HG03280 (cell line): ENCODE data around the gene ACYP2.

Experiments
- ATAC-seq: cut with Tn5 transposase; IDR thresholded peaks from one replicate; pipeline ENCODE4 v1.9.1; 2021; ENCODE audit warnings: mild to moderate bottlenecking, moderate library complexity; ENCODE audit not compliant: unreplicated experiment

The ACYP2 gene

GRCh38 chr2:54212456-54212855 is 97.0 kb downstream of the ACYP2 start:
- ATAC-seq: no peak

GRCh38 chr2:54213082-54213481 is 97.7 kb downstream of the ACYP2 start:
- ATAC-seq: no peak

GRCh38 chr2:54224997-54225396 is 109.6 kb downstream of the ACYP2 start:
- ATAC-seq: no peak

DNA sequence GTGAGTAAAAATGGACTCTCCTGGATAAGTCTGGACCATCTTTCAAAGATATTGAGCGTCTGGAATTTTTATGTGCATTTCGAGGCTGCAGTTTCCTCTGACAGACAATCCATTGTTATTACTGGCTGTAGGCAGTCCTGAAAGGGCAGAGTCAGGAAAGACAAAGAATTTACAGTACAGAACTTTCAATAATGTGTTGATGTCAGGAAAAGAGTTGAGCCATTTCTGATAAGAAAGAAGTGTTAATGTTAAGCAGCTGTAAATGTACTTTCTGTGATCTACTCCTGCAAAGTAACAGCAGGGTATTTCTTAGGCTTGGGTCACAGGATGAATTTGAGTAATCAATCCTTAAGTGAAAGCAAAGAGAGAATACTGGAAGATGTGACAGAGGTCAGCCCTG is 110.8 kb downstream of the ACYP2 start:
- ATAC-seq: no peak

DNA sequence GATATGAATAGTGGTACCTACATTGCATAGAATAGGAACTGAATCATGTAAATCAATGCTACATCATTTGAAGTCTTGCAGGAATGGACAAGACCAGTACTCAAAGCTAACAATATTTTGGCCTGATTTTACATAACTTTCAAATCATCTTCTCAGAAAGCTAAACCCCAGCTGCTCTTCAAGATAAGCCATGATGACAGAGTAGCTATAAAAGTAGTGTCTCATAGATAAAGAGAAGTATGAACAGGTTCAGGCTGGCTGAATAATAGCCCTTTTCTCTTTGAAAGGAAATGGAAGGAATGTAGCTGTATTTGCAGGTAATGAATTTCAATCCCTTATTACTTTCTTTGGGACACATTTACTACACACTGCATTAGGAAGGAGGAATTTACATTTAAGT is 112.4 kb downstream of the ACYP2 start:
- no peak for ATAC-seq

DNA sequence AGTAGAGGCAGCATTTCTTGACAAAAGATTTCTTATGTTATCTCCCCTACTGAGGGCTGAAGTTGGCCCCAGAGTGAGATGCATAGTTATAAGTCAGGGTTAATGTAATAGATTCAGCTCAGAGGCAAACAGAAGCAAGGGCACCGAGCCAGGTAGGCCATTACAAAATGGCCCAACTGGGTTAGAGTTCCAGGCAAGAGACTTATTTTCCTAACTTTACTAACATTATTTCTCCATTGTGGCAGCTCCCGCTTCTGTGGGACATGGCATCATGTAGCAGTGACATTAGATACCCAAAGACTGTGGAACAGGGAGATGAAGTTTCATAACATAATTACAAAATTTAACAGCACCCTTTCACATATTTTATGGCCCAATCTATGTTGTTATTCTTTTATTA is 113.5 kb downstream of the ACYP2 start:
- ATAC-seq: no peak

DNA sequence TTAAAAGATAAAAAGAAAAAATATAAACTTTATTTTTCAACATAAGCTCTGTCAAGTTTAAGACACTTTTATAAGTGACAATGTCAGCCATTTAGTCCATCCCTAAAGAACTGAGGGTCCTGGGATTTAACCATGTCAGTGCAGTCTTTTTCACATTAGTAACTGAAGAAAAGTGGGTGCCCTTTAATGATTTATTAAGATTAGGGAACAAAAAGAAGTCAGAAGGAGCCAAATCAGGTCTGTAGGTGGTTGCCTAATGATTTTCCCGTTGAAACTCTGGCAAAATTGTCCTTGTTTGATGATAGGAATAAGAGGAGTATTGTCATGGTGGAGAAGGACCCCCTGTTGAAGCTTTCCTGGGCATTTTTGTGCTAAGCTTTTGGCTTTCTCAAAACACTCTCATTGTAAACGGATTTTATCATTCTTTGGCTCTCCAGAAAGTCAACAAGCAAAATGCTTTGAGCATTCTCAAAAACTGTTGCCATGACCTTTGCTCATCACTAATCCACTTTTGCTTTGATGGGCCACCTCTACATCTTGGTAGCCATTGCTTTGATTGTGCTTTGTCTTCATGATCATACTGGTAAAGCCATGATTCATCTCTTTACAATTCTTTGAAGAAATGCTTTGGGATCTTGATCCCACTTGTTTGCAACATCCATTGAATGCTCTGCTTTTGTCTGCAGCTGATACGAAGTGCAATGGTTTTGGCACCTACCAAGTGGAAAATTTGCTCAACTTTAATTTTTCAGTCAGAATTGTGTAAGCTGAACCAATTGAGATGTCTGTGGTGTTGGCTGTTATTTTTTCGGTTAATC is 118.6 kb downstream of the ACYP2 start:
- ATAC-seq: no peak

DNA sequence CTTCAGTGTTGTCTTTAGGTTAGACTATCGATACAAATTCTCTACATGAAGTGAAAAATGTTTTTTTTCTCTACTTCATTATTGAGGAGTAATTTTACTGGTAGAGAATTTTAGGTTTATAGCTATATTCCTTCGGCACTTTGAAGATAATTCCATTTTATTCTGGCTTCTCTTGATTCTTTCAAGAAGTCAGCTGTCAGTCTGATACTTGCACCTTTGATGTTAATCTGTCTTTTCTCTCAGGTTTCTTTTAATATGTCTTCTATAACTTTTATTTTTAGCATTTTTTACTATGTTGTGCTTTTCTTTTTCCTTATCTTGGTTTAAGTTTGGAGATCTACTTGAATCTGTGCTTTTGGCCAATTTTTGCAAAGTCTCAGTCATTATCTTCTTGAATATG is 122.0 kb downstream of the ACYP2 start:
- no peak for ATAC-seq

GRCh38 chr2:54239427-54239826 is 124.0 kb downstream of the ACYP2 start:
- ATAC-seq: no peak

- ATAC-seq: no peak
Observed at GRCh38 chr2:54240515-54241469, 125.4 kb downstream of the ACYP2 start.

DNA sequence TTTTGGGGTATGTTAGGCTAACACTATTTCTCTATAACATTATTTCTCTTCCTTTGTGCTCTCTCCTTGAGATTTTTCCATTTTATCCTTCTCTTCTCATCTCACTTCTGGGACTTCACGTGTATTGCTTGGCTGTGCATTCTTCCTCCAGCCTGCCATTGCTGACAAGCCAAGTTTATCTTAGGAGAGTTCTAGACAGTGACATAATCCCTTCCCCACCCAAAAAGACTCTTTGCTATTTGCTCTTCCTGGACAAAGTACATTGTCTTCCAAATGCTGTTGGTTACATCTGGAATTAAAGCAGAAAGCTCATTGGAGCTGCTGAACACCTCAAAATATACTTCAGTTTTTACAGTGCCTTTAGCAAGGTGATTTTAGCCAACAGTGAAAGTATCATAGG is 131.7 kb downstream of the ACYP2 start:
- ATAC-seq: no peak

DNA sequence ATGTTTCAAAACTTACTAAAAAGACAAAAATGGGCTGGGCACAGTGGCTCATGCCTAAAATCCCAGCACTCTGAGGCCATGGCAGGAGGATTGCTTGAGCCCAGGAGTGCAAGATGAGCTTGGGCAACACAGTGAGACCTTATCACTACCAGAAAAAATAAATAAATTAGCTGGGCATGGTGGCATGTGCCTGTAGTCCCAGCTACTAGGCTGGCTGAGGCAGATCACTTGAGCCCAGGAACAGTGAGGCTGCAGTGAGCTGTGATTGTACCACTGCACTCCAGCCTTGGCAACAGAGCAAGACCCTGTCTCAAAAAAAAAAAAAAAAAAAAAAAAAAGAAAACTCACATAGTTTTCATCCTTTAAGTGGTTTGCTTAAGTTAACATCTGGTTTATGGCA is 134.2 kb downstream of the ACYP2 start:
- no peak for ATAC-seq

DNA sequence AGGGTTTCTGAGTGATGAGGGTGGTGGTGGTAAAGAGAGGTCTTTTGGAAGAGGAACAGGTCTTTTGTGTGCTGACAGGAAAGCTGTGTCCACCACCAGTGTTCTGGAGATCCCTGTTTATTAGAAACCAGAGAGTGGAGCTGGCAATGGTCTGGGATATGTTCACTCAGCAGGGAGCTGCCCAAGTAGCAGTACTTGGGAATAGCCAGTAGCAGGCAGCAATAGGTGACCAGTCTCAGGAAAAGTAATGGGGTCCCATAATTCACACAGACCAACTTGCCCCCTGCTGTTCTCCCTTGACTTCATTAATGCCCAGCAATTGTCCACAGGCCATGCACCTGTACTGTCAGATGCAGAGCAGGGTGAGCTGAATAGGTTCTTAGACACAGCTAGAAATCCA is 138.8 kb downstream of the ACYP2 start:
- no peak for ATAC-seq

DNA sequence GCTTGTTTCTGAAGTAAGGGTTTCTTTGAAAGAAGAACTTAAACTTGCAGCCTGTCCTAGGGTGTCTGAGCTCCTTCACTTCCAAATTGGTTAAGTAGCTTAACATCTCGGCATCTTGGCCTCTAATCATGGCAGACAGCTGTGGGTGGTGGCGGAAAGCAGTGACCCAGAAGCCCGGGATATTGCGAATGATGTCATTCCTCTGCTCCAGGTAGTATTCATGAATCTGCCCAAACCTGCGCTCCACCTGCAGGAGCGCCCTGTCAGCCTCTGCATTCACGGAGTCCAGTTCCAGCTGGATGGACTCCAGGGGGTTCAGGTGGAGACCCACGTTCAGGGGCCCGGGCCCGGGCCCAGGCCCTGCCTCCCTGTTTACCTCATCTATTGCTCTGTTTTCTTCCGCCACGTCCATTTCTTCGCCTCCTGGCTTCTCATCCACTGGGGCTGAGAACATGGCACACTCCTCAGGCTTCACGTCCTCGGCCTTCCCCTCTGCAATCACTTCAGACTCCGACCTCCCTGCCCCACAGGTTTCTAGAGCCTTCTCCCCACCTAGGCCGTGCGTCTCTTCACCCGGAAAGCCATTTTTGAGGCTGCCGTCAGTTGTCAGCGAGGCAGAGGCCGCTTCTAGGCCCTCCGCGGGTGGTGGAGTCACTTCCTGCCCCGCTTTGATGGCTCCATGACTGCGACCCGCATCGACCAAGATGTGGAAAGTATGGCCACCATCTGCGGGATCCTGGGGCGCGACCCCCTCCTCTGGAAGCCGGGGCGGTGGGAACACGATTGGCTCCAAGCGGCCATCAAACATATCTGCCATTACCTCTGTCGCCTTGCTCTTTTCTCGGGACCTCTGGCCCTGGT is 140.0 kb downstream of the ACYP2 start:
- no peak for ATAC-seq

- ATAC-seq: no peak
Observed at GRCh38 chr2:54256091-54256694, 140.8 kb downstream of the ACYP2 start, which contains the start of gene TSPYL6. Gene TSPYL6 (minus strand): TSS chr2:54256229. CDS start chr2:54256151, 78 bp downstream.

DNA sequence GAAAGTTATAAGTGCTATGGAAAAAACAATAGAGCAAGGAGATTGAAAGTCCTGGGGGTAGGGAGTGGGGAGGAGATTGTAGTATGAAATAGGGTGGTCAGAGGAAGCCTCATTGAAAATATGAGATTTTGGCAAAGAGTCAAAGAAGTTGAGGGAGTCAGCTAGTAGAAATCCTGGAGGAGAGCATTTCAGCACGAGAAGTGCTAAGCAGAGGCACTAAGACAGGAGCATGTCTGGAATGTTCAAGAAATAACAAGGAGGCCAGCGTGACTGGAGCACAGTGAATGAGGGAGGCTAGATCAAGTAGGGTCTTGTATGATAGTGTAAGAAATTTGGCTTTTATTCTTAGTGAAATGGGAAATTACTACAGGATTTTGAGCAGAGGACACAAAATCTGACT is 142.8 kb downstream of the ACYP2 start:
- no peak for ATAC-seq

- peak; percentile 83 for ATAC-seq
Observed at GRCh38 chr2:54259413-54260240, 144.2 kb downstream of the ACYP2 start.

DNA sequence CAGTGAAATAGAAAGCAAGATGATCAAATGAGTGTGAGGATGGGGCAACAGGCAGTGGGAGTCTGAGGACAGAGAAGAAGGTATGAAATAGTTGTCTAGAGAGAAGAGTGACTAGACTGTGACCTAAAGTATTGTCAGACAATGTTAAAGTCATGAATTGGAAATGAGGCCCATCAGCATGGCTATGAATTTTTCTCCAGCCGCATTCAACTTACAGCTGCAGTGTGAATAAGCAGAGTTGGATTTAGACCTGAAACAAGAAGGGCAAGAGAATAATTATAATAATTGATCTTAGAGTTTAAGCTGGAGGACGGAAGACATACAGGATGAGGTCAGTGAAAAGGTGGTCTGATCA is 144.8 kb downstream of the ACYP2 start:
- no peak for ATAC-seq

DNA sequence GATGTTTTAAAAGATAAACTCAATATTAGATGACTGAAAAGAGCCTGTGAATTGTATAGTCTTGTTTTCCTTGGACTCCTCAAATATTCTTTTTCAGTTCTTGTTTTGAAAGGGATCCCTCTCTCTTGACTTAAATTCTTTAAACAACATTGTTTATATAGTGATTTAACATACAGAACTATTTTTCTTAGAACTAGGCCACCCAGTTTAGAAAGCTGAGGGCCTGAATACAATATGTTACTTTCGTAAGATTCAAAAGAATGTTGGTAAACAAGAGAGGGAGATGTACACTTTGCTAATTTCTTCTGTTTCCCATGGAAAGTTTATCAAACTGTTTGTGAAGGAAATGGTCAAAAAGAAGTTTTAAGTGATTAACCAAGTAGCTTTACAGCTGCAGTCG is 146.1 kb downstream of the ACYP2 start:
- no peak for ATAC-seq
